Aortic smooth muscle cell (primary cell): ENCODE measurements around the gene EAF1. TPM values are rescaled to one million over a fixed set of nuclear protein-coding genes. Genes with fewer than 3 reads are reported as not detected.

ENCODE experiments used
- total RNA-seq: library from RNA; depleted of rRNA; stranded (reverse); fragments of >200 nt; gene quantifications from 2 replicates; pipeline ENCODE4 v1.2.3, GENCODE V29; 2014

The EAF1 gene
- total RNA-seq = 22.6 and 23.3 TPM in 2 replicates

GRCh38 chr3:15427182-15427880 lies at the start of gene EAF1, which contains the start of gene METTL6:
Gene EAF1, plus strand, starts transcription at chr3:15427598. Its CDS starts 182 bp downstream, at chr3:15427780.
Gene METTL6, minus strand, starts transcription at chr3:15427544. Its CDS starts 1,033 bp downstream, at chr3:15426511.

Other genes with a start within 250 kb of the EAF1 start
- 37.0 and 39.4 TPM in 2 replicates for gene CAPN7, start 221.4 kb upstream of the EAF1 start, total RNA-seq
- gene SH3BP5, start 95.0 kb upstream of the EAF1 start, total RNA-seq = 11.4 and 12.2 TPM in 2 replicates
- 27.2 and 29.3 TPM in 2 replicates for gene METTL6, start 54 bp upstream of the EAF1 start, total RNA-seq
- 0.66 and 1.6 TPM in 2 replicates for gene COLQ, start 94.1 kb downstream of the EAF1 start, total RNA-seq
- 19.7 and 24.0 TPM in 2 replicates for gene HACL1, start 174.0 kb downstream of the EAF1 start, total RNA-seq
- 20.5 and 23.6 TPM in 2 replicates for gene BTD, start 174.1 kb downstream of the EAF1 start, total RNA-seq